ENCODE results near the gene RERE.

- TF ChIP-seq CTCF (IDR thresholded peaks at IDR 0.05; ENCODE audit: low read depth, low read length, poor library complexity, severe bottlenecking) (no peak), EZH2phosphoT487 (IDR thresholded peaks at IDR 0.05; ENCODE audit: borderline replicate concordance, low read length) (no peak)
Measured at GRCh38 chr1:8382608-8383505, 434.6 kb downstream of the RERE start.
